ENCODE measurements around the gene OSBPL6.

Gene OSBPL6

GRCh38 chr2:178241844-178242551, 47.7 kb downstream of the OSBPL6 start:
- no peak for DNase-seq

GRCh38 chr2:178242552-178242883, 48.2 kb downstream of the OSBPL6 start:
- DNase-seq = no peak

DNA sequence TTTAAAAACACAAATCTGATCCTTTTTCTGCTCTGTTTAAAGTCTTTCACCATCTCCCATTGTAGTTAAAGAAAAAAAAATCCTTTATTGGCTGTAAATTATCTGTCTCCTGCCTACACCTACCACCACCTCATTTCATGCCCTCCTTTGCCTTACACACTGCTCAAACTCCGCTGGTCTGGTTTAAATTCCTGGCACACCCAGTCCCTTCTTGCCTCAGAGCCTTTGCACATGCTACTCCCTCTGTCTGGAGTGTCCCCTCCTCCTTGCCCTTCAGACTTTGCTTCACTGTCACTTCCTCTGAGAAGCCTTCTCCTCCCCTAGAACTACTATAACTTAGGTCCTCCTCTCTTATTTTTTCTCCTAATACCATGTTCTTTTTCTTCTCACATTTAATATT, 49.6 kb downstream of the OSBPL6 start:
- no peak for DNase-seq

DNA sequence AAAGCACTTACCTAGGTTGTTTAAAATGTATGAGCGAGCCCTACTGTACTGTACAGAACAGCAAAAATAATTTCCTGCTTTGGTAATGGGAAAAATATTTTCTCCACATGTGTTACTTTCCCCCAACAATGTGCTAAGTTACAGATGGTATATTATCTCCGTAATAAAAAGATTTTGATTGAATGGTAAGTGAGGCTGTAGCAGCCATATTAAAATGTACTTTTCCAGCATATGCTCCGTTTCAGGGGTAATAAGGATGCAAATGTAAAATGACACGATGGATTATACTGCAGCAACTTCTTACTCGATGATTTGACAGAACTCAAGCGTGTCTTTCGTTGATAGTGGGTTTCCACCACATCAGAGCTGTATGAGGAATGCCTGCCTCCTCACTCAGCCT, 50.5 kb downstream of the OSBPL6 start:
- DNase-seq = no peak

- DNase-seq = no peak
Measured at GRCh38 chr2:178246696-178247095, 52.4 kb downstream of the OSBPL6 start.

- DNase-seq = no peak
Measured at GRCh38 chr2:178247250-178247649, 52.9 kb downstream of the OSBPL6 start.

DNA sequence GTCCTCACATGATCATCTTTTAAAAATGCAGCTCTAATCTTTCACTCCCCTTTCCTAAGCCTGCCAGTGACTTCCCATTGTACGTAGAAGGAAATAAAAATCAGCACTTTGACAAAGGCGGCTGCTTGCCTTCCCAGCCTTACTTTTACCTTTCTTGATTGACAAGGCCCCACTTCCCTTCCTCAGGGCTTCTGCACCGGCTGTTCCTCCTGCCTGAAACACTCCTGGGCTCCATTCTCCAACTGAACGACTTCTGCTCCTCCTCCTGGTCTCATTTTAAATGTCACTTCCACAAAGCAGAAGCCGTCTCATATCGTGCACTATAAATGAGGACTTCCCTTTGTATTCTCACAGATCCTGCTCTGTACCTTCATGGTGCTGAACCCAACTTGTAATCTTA, 56.1 kb downstream of the OSBPL6 start:
- no peak for DNase-seq

GRCh38 chr2:178251151-178251955, 57.0 kb downstream of the OSBPL6 start:
- DNase-seq = no peak

DNA sequence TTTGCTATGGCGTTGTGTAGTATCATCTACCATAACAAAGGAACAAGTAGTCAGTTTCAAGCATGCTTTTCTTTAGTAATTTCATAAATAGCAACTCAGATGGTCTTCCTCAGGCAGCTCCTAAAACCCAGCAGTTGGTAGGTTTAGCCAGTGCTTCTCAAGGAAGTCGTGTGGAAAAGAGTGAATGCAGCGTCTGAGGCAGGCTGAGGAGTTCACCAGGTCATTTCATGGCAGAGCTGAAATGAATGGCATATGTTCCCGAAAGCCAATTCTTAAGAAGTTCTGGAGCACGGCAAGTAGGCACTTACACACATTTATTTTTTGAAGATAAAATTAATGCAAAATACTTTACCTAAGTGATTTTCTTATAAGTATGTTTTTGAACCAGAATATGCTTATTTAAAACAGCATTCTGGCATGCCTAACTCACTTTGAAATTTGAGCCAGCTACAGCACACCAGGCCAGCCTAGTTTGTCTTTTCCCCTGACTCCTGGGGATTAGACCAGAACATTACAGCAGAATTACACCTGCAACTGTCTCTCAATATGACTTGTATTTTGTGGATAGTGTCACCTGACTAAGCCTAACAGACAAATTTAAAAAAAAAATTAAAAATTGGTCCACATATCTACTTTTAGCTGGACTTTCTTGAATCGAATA, 62.2 kb downstream of the OSBPL6 start:
- DNase-seq = no peak

DNA sequence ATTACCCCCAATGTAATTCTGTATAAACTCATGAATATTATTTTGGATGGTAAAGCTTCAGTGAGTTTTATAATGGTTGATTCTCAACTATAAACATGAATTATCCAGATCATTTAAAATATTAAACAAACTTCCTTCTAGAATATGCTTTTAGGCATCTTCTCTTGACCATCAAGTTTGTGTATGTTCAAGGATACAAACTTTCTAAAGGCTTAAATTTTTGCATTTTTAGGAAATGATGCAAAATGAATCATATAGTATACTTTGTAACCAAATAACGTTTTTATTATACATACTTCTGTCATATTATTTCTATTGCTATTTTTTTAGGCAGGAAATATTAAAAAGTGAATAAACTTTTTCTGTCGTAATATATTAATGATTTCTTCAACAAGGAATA, 62.8 kb downstream of the OSBPL6 start:
- no peak for DNase-seq

GRCh38 chr2:178258916-178259315, 64.6 kb downstream of the OSBPL6 start:
- no peak for DNase-seq

DNA sequence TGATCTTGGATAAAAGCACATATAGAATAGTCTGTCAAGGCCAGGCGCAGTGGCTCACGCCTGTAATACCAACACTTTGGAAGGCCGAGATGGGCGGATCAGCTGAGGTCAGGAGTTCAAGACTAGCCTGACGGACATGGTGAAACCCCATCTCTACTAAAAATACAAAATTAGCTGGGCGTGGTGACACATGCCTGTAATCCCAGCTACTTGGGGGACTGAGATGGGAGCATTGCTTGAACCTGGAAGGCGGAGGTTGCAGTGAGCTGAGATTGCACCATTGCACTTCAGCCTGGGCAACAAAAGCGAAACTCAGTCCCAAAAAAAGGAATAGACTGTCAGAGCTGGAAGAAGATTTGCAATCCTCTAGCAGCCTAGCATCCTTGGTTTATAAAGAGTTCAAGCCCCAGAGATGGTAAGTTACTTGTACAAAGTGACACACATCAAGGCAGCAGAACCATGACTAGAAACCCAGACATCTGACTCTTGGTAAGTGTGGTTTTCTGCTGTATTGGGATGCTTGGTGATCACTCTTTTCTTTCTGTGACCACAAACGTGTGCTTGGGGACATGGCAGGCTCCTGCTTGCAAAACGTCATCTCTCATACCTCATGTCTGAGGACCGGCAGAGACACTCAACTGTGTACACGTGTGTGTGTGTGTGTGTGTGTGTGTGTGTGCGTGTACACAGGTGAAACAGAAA, 69.0 kb downstream of the OSBPL6 start:
- no peak for DNase-seq

DNA sequence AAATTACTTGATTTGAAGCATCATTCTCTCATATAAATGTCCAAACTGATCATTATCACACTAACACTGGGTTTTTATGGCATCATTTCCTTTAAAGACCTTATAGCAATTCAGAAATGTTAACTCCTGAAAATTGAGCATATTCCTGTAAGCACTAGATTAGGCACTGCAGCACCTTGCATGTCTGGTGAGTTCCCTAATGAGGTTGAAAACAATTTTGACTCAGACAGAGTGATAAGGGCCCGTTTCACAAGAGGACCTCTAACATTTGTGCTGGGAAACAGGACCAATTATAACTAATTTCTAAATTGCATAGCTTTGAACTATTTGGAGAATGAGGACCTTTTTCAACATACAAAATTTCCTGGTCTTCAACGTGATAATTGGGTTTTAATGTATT, 69.9 kb downstream of the OSBPL6 start:
- no peak for DNase-seq

GRCh38 chr2:178265851-178266250, 71.5 kb downstream of the OSBPL6 start:
- no peak for DNase-seq

- no peak for DNase-seq
Measured at GRCh38 chr2:178266445-178266844, 72.1 kb downstream of the OSBPL6 start.

- DNase-seq = no peak
Measured at GRCh38 chr2:178267660-178268059, 73.3 kb downstream of the OSBPL6 start.

- DNase-seq = no peak
Measured at GRCh38 chr2:178268435-178268834, 74.1 kb downstream of the OSBPL6 start.

DNA sequence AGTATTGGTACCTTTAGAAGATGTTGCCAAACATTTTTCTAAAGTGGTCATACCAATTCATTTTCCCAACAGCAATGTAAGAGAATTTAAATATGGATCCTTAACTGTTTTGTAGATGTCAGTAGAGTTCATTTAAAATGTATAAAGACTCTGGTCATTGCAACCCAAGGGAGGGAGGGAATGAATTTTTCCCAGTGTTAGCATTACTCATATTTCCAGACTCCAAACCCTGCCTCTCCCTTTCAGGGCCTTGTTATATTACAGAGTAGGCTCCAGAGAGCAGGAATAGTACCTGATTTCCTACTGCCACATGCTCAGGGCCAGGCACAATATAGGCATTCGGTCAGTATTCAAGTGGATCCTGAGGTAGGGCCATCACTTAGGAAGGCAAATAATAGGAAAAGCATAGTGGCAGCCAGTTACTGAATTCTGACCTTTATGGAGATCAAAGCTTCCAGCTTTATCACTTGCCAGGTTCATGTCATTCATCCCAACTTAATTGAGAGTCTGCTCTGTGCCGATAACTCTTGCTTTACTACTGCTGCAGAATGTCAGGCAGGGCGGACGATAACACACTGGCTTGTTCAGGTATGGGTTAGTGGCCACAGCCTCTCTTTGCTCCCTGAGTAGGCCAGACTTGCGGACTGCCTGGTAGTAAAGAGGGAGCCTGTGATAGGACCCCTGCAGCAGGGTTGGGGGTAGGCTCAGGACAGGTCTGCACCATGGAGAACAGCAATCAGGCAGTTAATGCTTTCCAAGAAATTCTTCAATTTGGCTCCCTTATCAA, 75.3 kb downstream of the OSBPL6 start:
- DNase-seq = no peak

DNA sequence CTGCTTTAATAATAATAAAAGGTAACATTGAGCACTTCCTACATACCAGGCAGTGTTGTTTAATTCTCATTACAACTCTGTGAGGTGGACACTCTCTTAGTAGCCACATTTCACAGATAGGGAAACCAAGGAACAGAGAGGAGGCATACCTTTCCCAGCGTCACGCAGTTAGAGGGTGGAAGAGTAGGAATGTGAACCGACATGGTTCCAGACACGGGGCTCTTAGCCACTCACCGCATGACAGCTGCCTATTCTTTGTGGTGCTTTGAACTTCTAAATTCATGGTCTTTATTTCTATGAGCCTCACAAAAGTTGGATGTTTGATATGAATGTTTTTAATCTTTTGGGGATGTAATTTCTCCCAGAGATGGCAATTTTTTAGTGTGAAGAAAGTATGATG, 76.0 kb downstream of the OSBPL6 start:
- no peak for DNase-seq

DNA sequence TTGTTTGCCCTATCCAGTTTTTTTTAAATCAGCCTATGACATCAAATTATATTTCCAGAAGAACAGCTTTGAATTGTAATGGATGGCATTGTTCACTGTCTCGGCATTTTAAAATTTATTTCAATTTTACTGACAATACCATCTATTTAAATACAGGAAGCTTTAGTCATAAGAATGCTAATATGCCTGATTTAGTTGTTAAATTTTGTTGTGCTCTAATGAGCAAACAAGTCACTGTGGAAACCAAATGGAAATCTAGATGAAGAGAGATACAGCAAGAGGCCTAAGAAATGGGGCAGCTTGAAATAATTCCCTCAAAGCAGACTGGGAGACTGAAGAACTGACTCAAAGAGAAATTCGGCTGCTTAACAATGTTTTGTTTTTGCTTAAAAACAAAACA, 76.8 kb downstream of the OSBPL6 start:
- DNase-seq = no peak

DNA sequence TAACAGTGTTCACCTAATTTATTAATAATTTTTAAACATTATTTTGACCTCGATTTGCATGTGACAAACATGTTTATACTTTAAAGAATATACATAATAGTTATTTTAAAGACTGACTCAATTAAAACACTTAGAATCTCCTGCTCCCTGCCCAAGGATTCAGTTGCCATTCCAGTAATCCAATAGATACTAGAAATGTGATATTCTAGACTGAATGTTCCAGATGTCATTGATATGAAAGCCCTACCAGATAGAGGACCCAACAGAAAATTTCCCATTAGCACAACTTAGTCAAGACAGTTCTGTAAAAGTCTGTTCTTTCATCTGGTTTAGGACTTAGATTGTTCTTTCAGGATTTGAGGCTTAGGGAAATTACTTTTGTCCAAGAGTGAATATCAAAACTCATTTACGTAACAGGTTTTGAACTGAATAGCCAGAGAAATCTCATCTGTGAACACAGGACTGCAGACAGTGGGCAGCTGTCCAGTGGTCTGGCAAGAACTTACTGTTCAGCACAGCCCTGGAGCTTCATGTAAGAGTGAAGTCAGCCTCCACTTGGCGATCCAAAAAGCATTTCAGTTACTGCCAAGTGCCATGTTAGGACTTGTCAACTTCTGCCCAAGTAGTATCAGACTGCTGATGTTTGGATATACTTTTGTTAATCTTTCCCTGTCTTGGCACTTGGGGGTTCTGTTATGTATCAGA, 77.5 kb downstream of the OSBPL6 start:
- no peak for DNase-seq

- DNase-seq = no peak
Measured at GRCh38 chr2:178273787-178274360, 79.6 kb downstream of the OSBPL6 start.

Measured in activated CD4-positive, alpha-beta T cell treated with anti-CD3 and anti-CD28 coated beads, Interleukin-2, amount 50 U/mL, for 48 hours (primary cell).